SK-N-SH (cell line): ENCODE data around the gene PIPOX. TPM values are rescaled to one million over a fixed set of nuclear protein-coding genes. Genes with fewer than 3 reads are reported as not detected.

ENCODE experiments used
- CTCF ChIA-PET: fragments of 300-600, 350-600 bp; formaldehyde crosslinking; extraction: SDS; loops from one replicate; lab custom pipeline; 2021; lab: Yijun Ruan, JAX
- POLR2A ChIA-PET: fragments of 350-600 bp; sonication (Branson Sonifier 250); formaldehyde crosslinking; extraction: SDS; loops from one replicate; lab custom pipeline; 2020; ENCODE audit warnings: antibody characterized with exemption, inconsistent platforms; lab: Yijun Ruan, JAX
- DNase-seq: peaks from one replicate; pipeline ENCODE4 v3.0.0; 2012
- H2AFZ ChIP-seq: fragments of 200-600 bp; sonication (generic); 2 replicates; pipeline ENCODE4 v1.8.1; 2016; ENCODE audit warnings: antibody characterized with exemption, mild to moderate bottlenecking, low read depth
- H3F3A ChIP-seq: fragments of 200-600 bp; sonication (generic); replicated peaks from 2 replicates; pipeline ENCODE3; 2016; ENCODE audit warnings: antibody characterized with exemption, mild to moderate bottlenecking; ENCODE audit not compliant: insufficient read depth
- H3K27ac ChIP-seq, 2 experiments: fragments of 200-500 bp in 1 of 2; fragments of 200-600 bp in 1 of 2; sonication (Bioruptor generic) in 1 of 2; sonication (generic), shearing (Covaris generic) in 1 of 2; 2 replicates each; pipeline versions ENCODE4 v1.5.1 to v1.6.1; 2014 to 2016; ENCODE audit warnings: low read depth in 2 of 2, inconsistent platforms in 1 of 2, low read length in 1 of 2, mild to moderate bottlenecking in 1 of 2, mixed read lengths in 1 of 2
- H3K27me3 ChIP-seq: fragments of 200-600 bp; sonication (generic), shearing (Covaris generic); 2 replicates; pipeline ENCODE4 v1.6.1; 2016; ENCODE audit warnings: mixed run types; ENCODE audit not compliant: insufficient read depth
- H3K36me3 ChIP-seq, 2 experiments: fragments of 200-500 bp in 1 of 2; fragments of 200-600 bp in 1 of 2; sonication (Bioruptor generic) in 1 of 2; sonication (generic) in 1 of 2; replicated peaks in 1 of 2; 2 replicates each; pipeline versions ENCODE3 to v1.5.1; 2014 to 2016; ENCODE audit warnings: low read length in 1 of 2, mild to moderate bottlenecking in 1 of 2; ENCODE audit not compliant: insufficient read depth in 2 of 2, control insufficient read depth in 1 of 2
- H3K4me1 ChIP-seq, 2 experiments: fragments of 200-500 bp in 1 of 2; fragments of 200-600 bp in 1 of 2; sonication (Bioruptor generic) in 1 of 2; sonication (generic), shearing (Covaris generic) in 1 of 2; 2 replicates each; pipeline versions ENCODE4 v1.5.1 to v1.6.1; 2014 to 2016; ENCODE audit warnings: low read depth in 1 of 2, low read length in 1 of 2, mixed run types in 1 of 2; ENCODE audit not compliant: insufficient read depth in 2 of 2, control insufficient read depth in 1 of 2
- H3K4me2 ChIP-seq: fragments of 200-600 bp; sonication (generic), shearing (Covaris generic); 2 replicates; pipeline ENCODE4 v1.6.1; 2017; ENCODE audit warnings: mixed run types
- H3K4me3 ChIP-seq, 2 experiments: fragments of 200-500 bp in 1 of 2; fragments of 200-600 bp in 1 of 2; sonication (Bioruptor generic) in 1 of 2; sonication (generic), shearing (Covaris generic) in 1 of 2; 2 replicates each; pipeline versions ENCODE4 v1.5.1 to v1.8.1; 2014 to 2016; ENCODE audit warnings: low read depth in 2 of 2, inconsistent platforms in 1 of 2, low read length in 1 of 2, mild to moderate bottlenecking in 1 of 2, mixed read lengths in 1 of 2, moderate library complexity in 1 of 2
- H3K79me2 ChIP-seq: fragments of 200-600 bp; sonication (generic); 2 replicates; pipeline ENCODE4 v1.8.1; 2017; ENCODE audit warnings: mild to moderate bottlenecking; ENCODE audit not compliant: insufficient read depth
- H3K9ac ChIP-seq: fragments of 200-600 bp; sonication (generic); 2 replicates; pipeline ENCODE4 v1.6.1; 2017; ENCODE audit warnings: mixed run types
- H3K9me2 ChIP-seq: fragments of 200-600 bp; sonication (generic); 2 replicates; pipeline ENCODE4 v1.6.1; 2017; ENCODE audit warnings: mixed run types
- H3K9me3 ChIP-seq: fragments of 200-600 bp; sonication (generic); 2 replicates; pipeline ENCODE4 v1.6.1; 2017; ENCODE audit warnings: mixed run types, mild to moderate bottlenecking, moderate library complexity
- H4K20me1 ChIP-seq: fragments of 200-600 bp; sonication (generic); 2 replicates; pipeline ENCODE4 v1.6.1; 2017; ENCODE audit warnings: mild to moderate bottlenecking, mixed run types; ENCODE audit not compliant: insufficient read depth
- MXI1 ChIP-seq: IDR thresholded peaks from 2 replicates; pipeline ENCODE4 v1.6.1; 2012; ENCODE audit warnings: mild to moderate bottlenecking, low read depth, low read length, improper control_type of control experiment
- RCOR1 ChIP-seq: fragments of 150-350 bp; IDR thresholded peaks from 2 replicates; pipeline ENCODE4 v1.6.1; 2017; ENCODE audit warnings: antibody characterized with exemption, low read length
- RFX5 ChIP-seq: IDR thresholded peaks from 2 replicates; pipeline ENCODE4 v1.6.1; 2012; ENCODE audit warnings: mild to moderate bottlenecking, improper control_type of control experiment, low read length
- RXRA ChIP-seq: IDR thresholded peaks from 2 replicates; pipeline ENCODE4 v1.4.0; 2012; ENCODE audit warnings: low read depth, mild to moderate bottlenecking, borderline replicate concordance
- SIN3A ChIP-seq: IDR thresholded peaks from 2 replicates; pipeline ENCODE4 v1.6.1; 2012; ENCODE audit warnings: low read depth, mild to moderate bottlenecking, low read length, moderate library complexity, borderline replicate concordance
- TAF1 ChIP-seq: IDR thresholded peaks from 2 replicates; pipeline ENCODE4 v1.6.1; 2012; ENCODE audit warnings: low read depth, mild to moderate bottlenecking, low read length, moderate library complexity, borderline replicate concordance
- TEAD4 ChIP-seq: IDR thresholded peaks from 2 replicates; pipeline ENCODE4 v1.4.0; 2012; ENCODE audit warnings: mild to moderate bottlenecking, borderline replicate concordance; ENCODE audit not compliant: insufficient read depth
- WGBS: methylation state at CpG from one replicate; pipeline ENCODE4 v1.1.6; 2017; ENCODE audit warnings: low lambda C conversion rate; 5-methylcytosine and 5-hydroxymethylcytosine counted together
- polyA plus RNA-seq, 3 experiments: library from polyadenylated mRNA; depleted of rRNA; stranded (reverse); fragments of >200 nt; gene quantifications; 2 replicates each; pipeline ENCODE4 v1.2.3, GENCODE V29; 2012
- TF ChIP-seq, protein P1 (sequence below): IDR thresholded peaks from 2 replicates; pipeline ENCODE4 v1.4.0; 2012; ENCODE audit warnings: low read depth, borderline replicate concordance
- TF ChIP-seq, protein P2 (sequence below): IDR thresholded peaks from 2 replicates; pipeline ENCODE4 v1.4.0; 2012; ENCODE audit warnings: low read depth, borderline replicate concordance
- TF ChIP-seq, protein P3 (sequence below): fragments of 150-350 bp; IDR thresholded peaks from 2 replicates; pipeline ENCODE4 v1.6.1; 2016; ENCODE audit warnings: mild to moderate bottlenecking, low read depth, low read length
- TF ChIP-seq, protein P4 (sequence below): fragments of 150-350 bp; IDR thresholded peaks from 2 replicates; pipeline ENCODE4 v1.6.1; 2017; ENCODE audit warnings: antibody characterized with exemption, low read length, low read depth, borderline replicate concordance
- TF ChIP-seq, protein P5 (sequence below): IDR thresholded peaks from 2 replicates; pipeline ENCODE4 v1.6.1; 2012; ENCODE audit warnings: mild to moderate bottlenecking, low read depth, low read length, moderate library complexity

PIPOX gene
- polyA plus RNA-seq, 1 of the 3 experiments (the other 2 are of a cell fraction), result 0.31 TPM

DNA sequence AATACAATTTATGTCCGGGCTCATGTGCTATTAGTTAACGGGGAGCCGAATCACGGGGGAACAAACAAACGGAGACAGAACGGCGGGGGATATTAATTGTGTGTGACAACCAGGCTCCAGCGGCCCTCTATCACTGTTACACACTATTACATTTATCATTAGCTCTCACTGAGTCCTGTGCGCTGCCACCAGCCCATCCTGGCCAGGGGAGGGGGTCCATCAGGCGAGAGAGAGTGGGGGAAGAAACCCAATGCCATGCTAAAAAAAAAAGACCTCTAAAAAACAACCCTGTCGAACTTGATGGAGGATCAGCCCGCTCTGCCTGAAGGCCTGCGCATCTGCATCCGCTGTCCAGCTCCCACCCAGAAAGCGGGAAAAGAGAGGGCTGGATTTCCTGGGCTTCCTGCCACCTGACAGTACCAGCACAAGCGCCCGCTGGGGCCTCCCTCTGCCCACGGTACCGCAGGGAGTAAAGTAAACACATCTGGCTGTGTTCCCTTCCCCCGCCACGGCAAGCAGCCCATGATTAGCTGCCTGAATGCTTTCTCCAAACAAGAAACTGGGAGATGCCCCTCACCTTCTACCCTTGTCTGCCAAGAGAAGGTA lies 41.7 kb downstream of the PIPOX start (continued):
- TF ChIP-seq, protein P1, sequence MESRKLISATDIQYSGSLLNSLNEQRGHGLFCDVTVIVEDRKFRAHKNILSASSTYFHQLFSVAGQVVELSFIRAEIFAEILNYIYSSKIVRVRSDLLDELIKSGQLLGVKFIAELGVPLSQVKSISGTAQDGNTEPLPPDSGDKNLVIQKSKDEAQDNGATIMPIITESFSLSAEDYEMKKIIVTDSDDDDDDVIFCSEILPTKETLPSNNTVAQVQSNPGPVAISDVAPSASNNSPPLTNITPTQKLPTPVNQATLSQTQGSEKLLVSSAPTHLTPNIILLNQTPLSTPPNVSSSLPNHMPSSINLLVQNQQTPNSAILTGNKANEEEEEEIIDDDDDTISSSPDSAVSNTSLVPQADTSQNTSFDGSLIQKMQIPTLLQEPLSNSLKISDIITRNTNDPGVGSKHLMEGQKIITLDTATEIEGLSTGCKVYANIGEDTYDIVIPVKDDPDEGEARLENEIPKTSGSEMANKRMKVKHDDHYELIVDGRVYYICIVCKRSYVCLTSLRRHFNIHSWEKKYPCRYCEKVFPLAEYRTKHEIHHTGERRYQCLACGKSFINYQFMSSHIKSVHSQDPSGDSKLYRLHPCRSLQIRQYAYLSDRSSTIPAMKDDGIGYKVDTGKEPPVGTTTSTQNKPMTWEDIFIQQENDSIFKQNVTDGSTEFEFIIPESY, result no peak
- TF ChIP-seq MXI1, result peak; percentile 57; the same call in 1 of the 2 replicates

DNA sequence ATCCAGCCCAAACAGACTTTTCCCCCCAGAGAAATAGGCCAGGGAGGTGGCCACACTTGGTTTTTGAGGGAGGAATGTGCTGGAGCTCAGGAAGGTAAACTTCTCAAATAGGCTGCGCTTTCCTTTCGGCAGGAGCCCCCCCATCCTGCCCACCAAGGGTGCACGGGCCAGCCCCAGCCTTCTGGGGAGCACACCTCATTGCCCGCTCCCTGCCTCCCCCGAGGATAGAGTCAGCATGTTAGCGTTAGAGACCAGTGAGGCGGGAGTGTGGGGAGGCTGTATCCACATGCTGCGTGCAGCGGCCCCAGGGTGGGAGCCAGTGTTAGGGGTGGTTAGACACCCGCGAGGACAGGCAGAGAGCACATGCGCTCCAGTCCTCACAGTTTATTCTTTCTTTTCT lies 42.3 kb downstream of the PIPOX start:
- Histone ChIP-seq H3K9me3 (no peaks in the 10 kb centered on the region), H3K4me1 (peaks cover 0 to 17% of the 10 kb centered on the region in 2 experiments; a peak in 2 of 4 replicates), H3K9me2 (no peaks in the 10 kb centered on the region), H3F3A (no peaks in the 10 kb centered on the region), H3K4me3 (no peak overlapping the region), H3K27me3 (no peaks in the 10 kb centered on the region), H4K20me1 (no peaks in the 10 kb centered on the region), H3K27ac (peak overlapping the region in 1 of 2 experiments; percentile 89; a peak in 2 of 4 replicates), H3K9ac (no peak overlapping the region), H2AFZ (no peak overlapping the region), H3K36me3 (peaks cover 0 to 24% of the 10 kb centered on the region in 2 experiments), H3K4me2 (no peak overlapping the region), H3K79me2 (no peaks in the 10 kb centered on the region)
- no peak for DNase-seq
- ChIA-PET CTCF (interaction anchor here (0.9 to 3.9 kb wide), 9 partner anchors 28 to 359 kb away, joined by 3 to 31 read pairs (median 4); partner anchors contain the start of gene PHF12), POLR2A (interaction anchor here (0.6 to 1.4 kb wide), 4 partner anchors 14 to 24 kb away, joined by 3 to 4 read pairs (median 3); no protein-coding TSS in a partner anchor)
- TF ChIP-seq, protein P2, sequence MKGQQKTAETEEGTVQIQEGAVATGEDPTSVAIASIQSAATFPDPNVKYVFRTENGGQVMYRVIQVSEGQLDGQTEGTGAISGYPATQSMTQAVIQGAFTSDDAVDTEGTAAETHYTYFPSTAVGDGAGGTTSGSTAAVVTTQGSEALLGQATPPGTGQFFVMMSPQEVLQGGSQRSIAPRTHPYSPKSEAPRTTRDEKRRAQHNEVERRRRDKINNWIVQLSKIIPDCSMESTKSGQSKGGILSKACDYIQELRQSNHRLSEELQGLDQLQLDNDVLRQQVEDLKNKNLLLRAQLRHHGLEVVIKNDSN, result no peak
- TF ChIP-seq TAF1 (no peak), RXRA (no peak), RFX5 (no peak), SIN3A (no peak), TEAD4 (no peak), RCOR1 (no peak)
- TF ChIP-seq, protein P3, sequence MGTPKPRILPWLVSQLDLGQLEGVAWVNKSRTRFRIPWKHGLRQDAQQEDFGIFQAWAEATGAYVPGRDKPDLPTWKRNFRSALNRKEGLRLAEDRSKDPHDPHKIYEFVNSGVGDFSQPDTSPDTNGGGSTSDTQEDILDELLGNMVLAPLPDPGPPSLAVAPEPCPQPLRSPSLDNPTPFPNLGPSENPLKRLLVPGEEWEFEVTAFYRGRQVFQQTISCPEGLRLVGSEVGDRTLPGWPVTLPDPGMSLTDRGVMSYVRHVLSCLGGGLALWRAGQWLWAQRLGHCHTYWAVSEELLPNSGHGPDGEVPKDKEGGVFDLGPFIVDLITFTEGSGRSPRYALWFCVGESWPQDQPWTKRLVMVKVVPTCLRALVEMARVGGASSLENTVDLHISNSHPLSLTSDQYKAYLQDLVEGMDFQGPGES, result no peak
- TF ChIP-seq, protein P4, sequence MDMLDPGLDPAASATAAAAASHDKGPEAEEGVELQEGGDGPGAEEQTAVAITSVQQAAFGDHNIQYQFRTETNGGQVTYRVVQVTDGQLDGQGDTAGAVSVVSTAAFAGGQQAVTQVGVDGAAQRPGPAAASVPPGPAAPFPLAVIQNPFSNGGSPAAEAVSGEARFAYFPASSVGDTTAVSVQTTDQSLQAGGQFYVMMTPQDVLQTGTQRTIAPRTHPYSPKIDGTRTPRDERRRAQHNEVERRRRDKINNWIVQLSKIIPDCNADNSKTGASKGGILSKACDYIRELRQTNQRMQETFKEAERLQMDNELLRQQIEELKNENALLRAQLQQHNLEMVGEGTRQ, result no peak
- TF ChIP-seq, protein P1, result no peak
- TF ChIP-seq, protein P5, sequence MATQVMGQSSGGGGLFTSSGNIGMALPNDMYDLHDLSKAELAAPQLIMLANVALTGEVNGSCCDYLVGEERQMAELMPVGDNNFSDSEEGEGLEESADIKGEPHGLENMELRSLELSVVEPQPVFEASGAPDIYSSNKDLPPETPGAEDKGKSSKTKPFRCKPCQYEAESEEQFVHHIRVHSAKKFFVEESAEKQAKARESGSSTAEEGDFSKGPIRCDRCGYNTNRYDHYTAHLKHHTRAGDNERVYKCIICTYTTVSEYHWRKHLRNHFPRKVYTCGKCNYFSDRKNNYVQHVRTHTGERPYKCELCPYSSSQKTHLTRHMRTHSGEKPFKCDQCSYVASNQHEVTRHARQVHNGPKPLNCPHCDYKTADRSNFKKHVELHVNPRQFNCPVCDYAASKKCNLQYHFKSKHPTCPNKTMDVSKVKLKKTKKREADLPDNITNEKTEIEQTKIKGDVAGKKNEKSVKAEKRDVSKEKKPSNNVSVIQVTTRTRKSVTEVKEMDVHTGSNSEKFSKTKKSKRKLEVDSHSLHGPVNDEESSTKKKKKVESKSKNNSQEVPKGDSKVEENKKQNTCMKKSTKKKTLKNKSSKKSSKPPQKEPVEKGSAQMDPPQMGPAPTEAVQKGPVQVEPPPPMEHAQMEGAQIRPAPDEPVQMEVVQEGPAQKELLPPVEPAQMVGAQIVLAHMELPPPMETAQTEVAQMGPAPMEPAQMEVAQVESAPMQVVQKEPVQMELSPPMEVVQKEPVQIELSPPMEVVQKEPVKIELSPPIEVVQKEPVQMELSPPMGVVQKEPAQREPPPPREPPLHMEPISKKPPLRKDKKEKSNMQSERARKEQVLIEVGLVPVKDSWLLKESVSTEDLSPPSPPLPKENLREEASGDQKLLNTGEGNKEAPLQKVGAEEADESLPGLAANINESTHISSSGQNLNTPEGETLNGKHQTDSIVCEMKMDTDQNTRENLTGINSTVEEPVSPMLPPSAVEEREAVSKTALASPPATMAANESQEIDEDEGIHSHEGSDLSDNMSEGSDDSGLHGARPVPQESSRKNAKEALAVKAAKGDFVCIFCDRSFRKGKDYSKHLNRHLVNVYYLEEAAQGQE, result no peak
- WGBS, result 91% methylated on average over 12 of the region's 12 CpGs
